Progenitor cell of endocrine pancreas (in vitro differentiated cells): ENCODE data around the gene GRID2. TPM values are rescaled to one million over a fixed set of nuclear protein-coding genes. Genes with fewer than 3 reads are reported as not detected.

Source experiments
- DNase-seq: peaks from one replicate; pipeline ENCODE4 v3.0.0; 2021; ENCODE audit warnings: low spot score; ENCODE audit not compliant: unreplicated experiment
- H3K27ac Mint-ChIP-seq: 2 replicates; pipeline ENCODE4 v1.8.0; 2021; ENCODE audit warnings: mild to moderate bottlenecking, moderate library complexity, mixed read lengths
- H3K27me3 Mint-ChIP-seq: 2 replicates; pipeline ENCODE4 v1.8.0; 2021; ENCODE audit warnings: mixed read lengths
- H3K36me3 Mint-ChIP-seq: 2 replicates; pipeline ENCODE4 v1.8.0; 2022; ENCODE audit warnings: mixed read lengths; ENCODE audit not compliant: insufficient read depth
- H3K4me1 Mint-ChIP-seq: 2 replicates; pipeline ENCODE4 v1.8.0; 2021; ENCODE audit warnings: low read depth, mixed read lengths
- H3K4me3 Mint-ChIP-seq: 2 replicates; pipeline ENCODE4 v1.8.0; 2021; ENCODE audit warnings: low read depth, mild to moderate bottlenecking, moderate library complexity, mixed read lengths
- H3K9me3 Mint-ChIP-seq: 2 replicates; pipeline ENCODE4 v1.8.0; 2021; ENCODE audit warnings: low read depth, mixed read lengths
- total RNA-seq: library from RNA; stranded (reverse); gene quantifications from 2 replicates; pipeline ENCODE4 v1.2.1, GENCODE V29; 2021
- TF ChIP-seq, protein P1 (sequence below): fragments of 200-600 bp; sonication (generic); IDR thresholded peaks from one replicate; pipeline ENCODE4 v1.5.0; 2021; ENCODE audit warnings: antibody characterized with exemption, mild to moderate bottlenecking; ENCODE audit not compliant: unreplicated experiment

Gene GRID2
- total RNA-seq, 1 donor from 2014 or later, result 0.69 TPM

DNA sequence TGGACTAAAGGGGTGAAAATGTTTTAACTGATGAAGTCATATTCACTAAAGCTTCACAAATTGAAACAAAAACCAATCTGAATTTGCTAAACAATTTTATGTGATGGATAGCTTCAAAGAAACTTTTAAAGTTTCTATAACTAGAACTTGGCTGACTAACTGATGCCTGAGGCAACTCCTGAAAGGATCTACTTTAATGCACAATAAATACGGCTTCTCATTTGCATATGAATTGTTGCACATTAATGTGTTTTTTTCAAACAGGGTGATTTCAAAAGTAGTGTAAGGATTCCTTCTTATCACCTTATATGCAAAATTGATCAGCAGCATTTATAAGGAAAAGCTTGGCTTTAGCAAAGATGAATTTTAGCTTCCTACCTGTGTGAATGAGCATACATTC lies 1466.4 kb downstream of the GRID2 start:
- H3K27ac Mint-ChIP-seq, result no peak overlapping the region
- no peaks in the 10 kb centered on the region for H3K4me1 Mint-ChIP-seq
- no peaks in the 10 kb centered on the region for H3K9me3 Mint-ChIP-seq
- H3K4me3 Mint-ChIP-seq, result no peak overlapping the region
- TF ChIP-seq, protein P1, sequence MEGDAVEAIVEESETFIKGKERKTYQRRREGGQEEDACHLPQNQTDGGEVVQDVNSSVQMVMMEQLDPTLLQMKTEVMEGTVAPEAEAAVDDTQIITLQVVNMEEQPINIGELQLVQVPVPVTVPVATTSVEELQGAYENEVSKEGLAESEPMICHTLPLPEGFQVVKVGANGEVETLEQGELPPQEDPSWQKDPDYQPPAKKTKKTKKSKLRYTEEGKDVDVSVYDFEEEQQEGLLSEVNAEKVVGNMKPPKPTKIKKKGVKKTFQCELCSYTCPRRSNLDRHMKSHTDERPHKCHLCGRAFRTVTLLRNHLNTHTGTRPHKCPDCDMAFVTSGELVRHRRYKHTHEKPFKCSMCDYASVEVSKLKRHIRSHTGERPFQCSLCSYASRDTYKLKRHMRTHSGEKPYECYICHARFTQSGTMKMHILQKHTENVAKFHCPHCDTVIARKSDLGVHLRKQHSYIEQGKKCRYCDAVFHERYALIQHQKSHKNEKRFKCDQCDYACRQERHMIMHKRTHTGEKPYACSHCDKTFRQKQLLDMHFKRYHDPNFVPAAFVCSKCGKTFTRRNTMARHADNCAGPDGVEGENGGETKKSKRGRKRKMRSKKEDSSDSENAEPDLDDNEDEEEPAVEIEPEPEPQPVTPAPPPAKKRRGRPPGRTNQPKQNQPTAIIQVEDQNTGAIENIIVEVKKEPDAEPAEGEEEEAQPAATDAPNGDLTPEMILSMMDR, result no peak
- DNase-seq, result no peak
- H3K36me3 Mint-ChIP-seq, result no peaks in the 10 kb centered on the region
- peaks cover 15% of the 10 kb centered on the region for H3K27me3 Mint-ChIP-seq

DNA sequence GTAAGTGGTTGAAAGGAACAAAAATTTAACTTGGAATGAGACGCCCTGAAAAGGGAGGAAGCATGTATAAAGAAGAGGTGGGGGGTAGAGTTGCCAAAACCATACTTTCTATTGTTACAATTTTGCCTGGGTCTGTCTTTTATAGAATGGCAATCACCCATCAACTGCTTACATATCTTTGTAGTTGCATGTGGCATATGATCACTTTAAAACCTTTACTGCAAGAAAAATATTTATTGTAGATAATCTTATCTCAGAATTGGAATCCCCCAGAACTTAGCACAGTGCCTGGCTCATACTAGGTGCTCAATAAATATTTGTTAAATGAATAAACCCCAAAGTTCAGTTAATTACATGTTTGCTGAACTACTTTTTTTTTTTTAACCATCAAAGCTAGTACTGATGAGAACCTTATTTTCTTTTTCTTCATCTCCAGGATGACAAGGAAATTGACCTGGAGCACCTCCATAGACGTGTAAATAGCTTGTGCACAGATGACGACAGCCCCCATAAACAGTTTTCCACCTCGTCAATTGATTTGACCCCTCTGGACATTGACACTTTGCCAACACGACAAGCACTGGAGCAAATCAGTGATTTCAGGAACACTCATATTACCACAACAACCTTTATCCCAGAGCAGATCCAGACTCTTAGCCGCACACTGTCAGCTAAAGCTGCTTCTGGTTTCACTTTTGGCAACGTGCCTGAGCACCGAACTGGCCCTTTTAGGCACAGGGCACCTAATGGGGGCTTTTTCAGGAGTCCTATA lies 1468.1 kb downstream of the GRID2 start:
- H3K9me3 Mint-ChIP-seq, result no peaks in the 10 kb centered on the region
- no peak overlapping the region for H3K27ac Mint-ChIP-seq
- peaks cover 9% of the 10 kb centered on the region for H3K27me3 Mint-ChIP-seq
- DNase-seq, result no peak
- no peaks in the 10 kb centered on the region for H3K36me3 Mint-ChIP-seq
- TF ChIP-seq, protein P1, result no peak
- H3K4me3 Mint-ChIP-seq, result no peak overlapping the region
- H3K4me1 Mint-ChIP-seq, result no peaks in the 10 kb centered on the region

DNA sequence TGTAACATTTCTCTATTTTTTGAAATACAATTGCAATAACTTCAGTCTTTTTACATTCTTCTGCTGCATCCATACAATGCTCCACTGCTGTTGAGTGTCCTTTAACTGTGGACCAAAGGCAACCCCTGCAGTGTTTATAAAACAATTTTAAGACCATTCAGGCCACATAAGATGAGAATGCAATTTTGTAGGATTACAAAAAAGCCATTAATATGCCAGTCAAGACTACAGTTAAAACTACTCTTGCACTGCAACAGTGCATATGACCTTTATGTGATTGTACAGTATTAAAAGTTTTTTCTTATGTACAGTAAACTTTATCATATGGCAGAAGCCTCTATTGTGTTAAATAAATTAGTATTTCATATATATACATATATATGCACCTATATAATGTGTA lies 1469.1 kb downstream of the GRID2 start:
- Mint-ChIP-seq H3K4me1 (no peaks in the 10 kb centered on the region), H3K4me3 (no peak overlapping the region), H3K27ac (no peak overlapping the region), H3K36me3 (no peaks in the 10 kb centered on the region), H3K27me3 (peaks cover 8% of the 10 kb centered on the region), H3K9me3 (no peaks in the 10 kb centered on the region)
- TF ChIP-seq, protein P1, result no peak
- no peak for DNase-seq

DNA sequence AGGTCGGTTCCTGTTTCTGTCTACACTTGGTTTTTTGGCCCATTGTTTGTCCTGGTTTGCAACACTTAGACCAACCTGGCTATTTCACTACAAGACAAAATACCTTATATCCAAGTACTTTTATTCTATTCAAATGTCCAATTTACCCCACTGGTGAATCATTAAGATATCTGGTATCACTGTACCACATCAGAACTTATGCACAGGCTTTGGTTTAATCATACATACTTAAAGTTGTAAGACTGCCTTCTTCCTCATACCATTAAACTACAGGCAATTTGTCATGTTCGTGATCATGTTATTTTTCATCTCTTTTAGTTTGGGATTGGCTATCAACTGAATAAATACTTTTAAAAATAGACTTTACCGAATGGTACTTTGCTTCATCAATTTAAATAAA lies 1471.8 kb downstream of the GRID2 start:
- no peaks in the 10 kb centered on the region for H3K9me3 Mint-ChIP-seq
- H3K27ac Mint-ChIP-seq, result no peak overlapping the region
- H3K27me3 Mint-ChIP-seq, result no peaks in the 10 kb centered on the region
- H3K36me3 Mint-ChIP-seq, result no peaks in the 10 kb centered on the region
- DNase-seq, result no peak
- no peaks in the 10 kb centered on the region for H3K4me1 Mint-ChIP-seq
- TF ChIP-seq, protein P1, result no peak
- no peak overlapping the region for H3K4me3 Mint-ChIP-seq

DNA sequence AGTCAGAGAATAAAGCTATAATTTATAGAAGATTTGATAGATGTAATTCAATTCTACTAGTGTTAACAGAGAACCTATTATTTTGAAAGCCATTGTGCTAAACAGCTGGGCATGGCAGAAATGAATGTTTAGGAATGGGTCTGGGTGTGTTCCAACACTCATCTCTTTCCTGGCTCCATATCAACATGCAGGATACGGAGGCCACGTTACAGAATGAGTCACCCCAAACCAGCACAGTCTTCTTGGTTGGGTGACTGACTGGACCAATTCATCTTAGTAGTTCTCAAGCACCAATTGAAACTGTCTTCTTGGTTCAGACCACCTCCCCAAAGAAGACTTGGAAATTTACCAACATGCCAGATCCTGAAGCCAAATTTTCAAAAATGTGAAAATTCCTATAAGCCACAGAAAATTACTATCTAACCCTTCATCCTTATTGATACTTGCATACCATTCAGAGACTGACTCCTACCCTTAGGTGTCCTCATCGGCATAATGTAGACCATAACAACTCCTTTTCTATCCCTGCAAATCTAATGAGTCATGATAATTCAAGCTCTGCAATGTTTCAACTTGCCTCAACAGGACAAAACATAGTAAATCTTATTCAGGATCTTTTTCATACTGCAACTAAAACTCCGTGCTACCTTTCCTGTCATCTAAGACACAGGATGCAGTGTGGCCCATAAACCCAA lies 1472.8 kb downstream of the GRID2 start:
- H3K9me3 Mint-ChIP-seq, result no peaks in the 10 kb centered on the region
- no peak overlapping the region for H3K27ac Mint-ChIP-seq
- H3K4me1 Mint-ChIP-seq, result no peaks in the 10 kb centered on the region
- TF ChIP-seq, protein P1, result no peak
- H3K4me3 Mint-ChIP-seq, result no peak overlapping the region
- no peaks in the 10 kb centered on the region for H3K36me3 Mint-ChIP-seq
- no peak for DNase-seq
- H3K27me3 Mint-ChIP-seq, result no peaks in the 10 kb centered on the region
